ENCODE measurements around the gene SURF4. TPM values are rescaled to one million over a fixed set of nuclear protein-coding genes. Genes with fewer than 3 reads are reported as not detected.
A peak's percentile ranks its signal among the peaks of the same experiment; 100 is the strongest.

SURF4 gene
- total and polyA plus RNA-seq, 7 donors: 45.6 to 120 (median 68.1) TPM

DNA sequence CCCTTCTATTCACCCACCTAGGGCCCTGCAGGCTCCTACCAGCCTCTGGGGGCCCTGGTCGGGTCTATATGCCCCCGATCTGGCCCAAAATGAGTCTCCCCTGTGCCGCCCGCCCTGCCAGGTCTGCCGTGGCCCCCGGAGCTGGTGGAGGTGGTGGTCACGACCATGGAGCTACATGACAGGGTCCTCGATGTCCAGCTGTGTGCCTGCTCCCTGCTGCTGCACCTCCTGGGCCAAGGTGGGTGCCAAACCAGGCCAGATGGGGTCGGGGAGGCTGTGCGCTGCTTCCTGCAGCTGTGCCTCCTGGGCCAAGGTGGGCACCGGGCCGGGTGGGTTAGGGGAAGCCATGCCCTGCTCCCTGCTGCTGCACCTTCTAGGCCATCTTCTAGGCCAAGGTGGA, 24.4 kb upstream of the SURF4 start:
- intact Hi-C loops (cut with DNase I): loop anchor here in 1 of 2 donors (5.0 kb wide), 1 partner anchor 213 kb away; no protein-coding TSS in a partner anchor
- Histone ChIP-seq H3K27me3 (ENCODE audit: insufficient read depth in 3 of 3, low read length in 2 of 3) (peaks cover 0 to 12% (median 4%) of the 10 kb centered on the region in 3 donors), H3K36me3 (ENCODE audit: insufficient read depth in 1 of 2, low read depth in 1 of 2) (peaks cover 0 to 21% of the 10 kb centered on the region in 2 donors), H3K4me3 (no peak overlapping the region), H3K27ac (no peak overlapping the region), H3K4me1 (peaks cover 5% of the 10 kb centered on the region), H3K9me3 (no peaks in the 10 kb centered on the region)
- TF ChIP-seq, protein P1, sequence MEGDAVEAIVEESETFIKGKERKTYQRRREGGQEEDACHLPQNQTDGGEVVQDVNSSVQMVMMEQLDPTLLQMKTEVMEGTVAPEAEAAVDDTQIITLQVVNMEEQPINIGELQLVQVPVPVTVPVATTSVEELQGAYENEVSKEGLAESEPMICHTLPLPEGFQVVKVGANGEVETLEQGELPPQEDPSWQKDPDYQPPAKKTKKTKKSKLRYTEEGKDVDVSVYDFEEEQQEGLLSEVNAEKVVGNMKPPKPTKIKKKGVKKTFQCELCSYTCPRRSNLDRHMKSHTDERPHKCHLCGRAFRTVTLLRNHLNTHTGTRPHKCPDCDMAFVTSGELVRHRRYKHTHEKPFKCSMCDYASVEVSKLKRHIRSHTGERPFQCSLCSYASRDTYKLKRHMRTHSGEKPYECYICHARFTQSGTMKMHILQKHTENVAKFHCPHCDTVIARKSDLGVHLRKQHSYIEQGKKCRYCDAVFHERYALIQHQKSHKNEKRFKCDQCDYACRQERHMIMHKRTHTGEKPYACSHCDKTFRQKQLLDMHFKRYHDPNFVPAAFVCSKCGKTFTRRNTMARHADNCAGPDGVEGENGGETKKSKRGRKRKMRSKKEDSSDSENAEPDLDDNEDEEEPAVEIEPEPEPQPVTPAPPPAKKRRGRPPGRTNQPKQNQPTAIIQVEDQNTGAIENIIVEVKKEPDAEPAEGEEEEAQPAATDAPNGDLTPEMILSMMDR (IDR thresholded peaks at IDR 0.05): no peak
- 82 to 89% (median 83%) methylated on average over 8 to 12 of the region's 12 CpGs for WGBS, 3 donors
- no peak for ATAC-seq
- no peak for DNase-seq

DNA sequence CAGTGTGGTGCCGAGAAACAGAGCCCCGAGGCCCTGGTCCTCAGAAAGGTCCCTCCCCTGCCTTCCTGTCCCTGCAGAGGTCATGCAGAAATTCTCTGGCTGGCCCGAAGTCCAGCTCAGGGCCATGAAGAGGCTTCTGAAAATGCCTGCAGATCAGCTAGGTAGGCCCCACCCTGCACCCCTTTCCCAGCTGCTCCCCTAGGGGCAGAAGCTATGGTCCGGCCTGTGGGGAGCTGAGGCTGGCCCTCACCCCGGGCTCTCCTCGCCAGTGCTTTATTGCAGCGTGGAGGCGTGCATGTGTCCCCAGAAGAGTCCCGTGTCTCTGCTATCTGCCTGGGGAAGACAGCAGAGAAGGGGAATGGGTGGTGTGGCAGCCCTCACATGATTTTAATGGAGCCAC, 22.0 kb upstream of the SURF4 start:
- Histone ChIP-seq H3K4me1 (no peaks in the 10 kb centered on the region), H3K27ac (no peak overlapping the region), H3K36me3 (ENCODE audit: insufficient read depth in 1 of 2, low read depth in 1 of 2) (peaks cover 0 to 15% of the 10 kb centered on the region in 2 donors), H3K9me3 (no peaks in the 10 kb centered on the region), H3K27me3 (ENCODE audit: insufficient read depth in 3 of 3, low read length in 2 of 3) (peaks cover 0 to 24% (median 8%) of the 10 kb centered on the region in 3 donors), H3K4me3 (no peak overlapping the region)
- intact Hi-C loops (cut with DNase I): no loop called here
- ATAC-seq (no peak), DNase-seq (no peak)
- 47 to 55% (median 49%) methylated on average over 9 of the region's 9 CpGs for WGBS, 3 donors
- TF ChIP-seq, protein P1 (IDR thresholded peaks at IDR 0.05): no peak

DNA sequence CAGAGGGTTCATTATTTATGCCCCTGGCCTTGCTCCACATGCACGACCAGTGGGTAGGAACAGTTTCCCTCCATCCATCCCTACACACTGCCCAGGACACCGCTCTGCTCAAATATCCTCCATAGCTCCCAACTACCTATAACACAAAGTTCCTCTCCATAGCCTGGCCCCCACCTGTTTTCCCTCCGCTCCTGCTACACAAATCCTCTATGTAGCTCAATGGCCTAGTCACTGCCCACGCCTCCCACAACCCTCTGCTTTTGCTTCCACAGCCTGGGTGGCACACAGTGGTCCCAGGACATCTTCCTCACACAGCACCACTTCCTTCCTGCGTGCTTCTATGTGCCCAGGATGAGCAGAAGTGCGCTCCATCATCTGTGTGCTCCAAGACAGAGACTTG, 21.5 kb upstream of the SURF4 start:
- DNase-seq (no peak), ATAC-seq (peak in 1 of 4 donors; percentile 17)
- H3K36me3 ChIP-seq (ENCODE audit: insufficient read depth in 1 of 2, low read depth in 1 of 2): peaks cover 0 to 11% of the 10 kb centered on the region in 2 donors
- no peak overlapping the region for H3K27ac ChIP-seq
- H3K9me3 ChIP-seq: no peaks in the 10 kb centered on the region
- H3K27me3 ChIP-seq (ENCODE audit: insufficient read depth in 3 of 3, low read length in 2 of 3): peaks cover 0 to 24% (median 8%) of the 10 kb centered on the region in 3 donors
- TF ChIP-seq, protein P1 (IDR thresholded peaks at IDR 0.05): no peak
- no peaks in the 10 kb centered on the region for H3K4me1 ChIP-seq
- WGBS, 3 donors: 72 to 77% (median 72%) methylated on average over 6 of the region's 6 CpGs
- no peak overlapping the region for H3K4me3 ChIP-seq
- intact Hi-C loops (cut with DNase I): no loop called here

DNA sequence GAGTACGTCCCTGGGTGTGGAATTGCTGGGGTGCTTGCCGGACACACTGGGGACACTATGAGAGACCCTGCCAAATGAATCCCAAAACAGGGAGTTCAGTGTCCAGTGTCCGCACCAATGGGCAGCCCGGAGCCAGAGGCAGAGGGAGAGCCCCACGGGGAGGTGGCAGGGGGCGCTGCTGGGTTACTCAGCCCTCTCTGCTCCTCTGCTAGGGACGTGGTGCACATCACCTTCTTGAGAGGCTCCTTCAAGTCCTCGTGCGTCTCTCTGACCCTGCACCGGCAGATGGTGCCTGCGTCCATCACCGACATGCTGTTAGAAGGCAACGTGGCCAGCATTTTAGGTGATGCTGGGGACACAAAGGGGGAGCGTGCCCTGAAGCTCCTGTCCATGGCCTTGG, 21.1 kb upstream of the SURF4 start:
- intact Hi-C loops (cut with DNase I): no loop called here
- TF ChIP-seq, protein P1 (IDR thresholded peaks at IDR 0.05): no peak
- DNase-seq: no peak
- Histone ChIP-seq H3K27me3 (ENCODE audit: insufficient read depth in 3 of 3, low read length in 2 of 3) (peaks cover 0 to 24% (median 8%) of the 10 kb centered on the region in 3 donors), H3K27ac (no peak overlapping the region), H3K9me3 (no peaks in the 10 kb centered on the region), H3K4me3 (no peak overlapping the region), H3K36me3 (ENCODE audit: insufficient read depth in 1 of 2, low read depth in 1 of 2) (peaks cover 0 to 7% of the 10 kb centered on the region in 2 donors), H3K4me1 (no peaks in the 10 kb centered on the region)
- peak in 1 of 4 donors; percentile 36 for ATAC-seq
- WGBS, 3 donors: 20 to 30% (median 21%) methylated on average over 14 of the region's 14 CpGs

DNA sequence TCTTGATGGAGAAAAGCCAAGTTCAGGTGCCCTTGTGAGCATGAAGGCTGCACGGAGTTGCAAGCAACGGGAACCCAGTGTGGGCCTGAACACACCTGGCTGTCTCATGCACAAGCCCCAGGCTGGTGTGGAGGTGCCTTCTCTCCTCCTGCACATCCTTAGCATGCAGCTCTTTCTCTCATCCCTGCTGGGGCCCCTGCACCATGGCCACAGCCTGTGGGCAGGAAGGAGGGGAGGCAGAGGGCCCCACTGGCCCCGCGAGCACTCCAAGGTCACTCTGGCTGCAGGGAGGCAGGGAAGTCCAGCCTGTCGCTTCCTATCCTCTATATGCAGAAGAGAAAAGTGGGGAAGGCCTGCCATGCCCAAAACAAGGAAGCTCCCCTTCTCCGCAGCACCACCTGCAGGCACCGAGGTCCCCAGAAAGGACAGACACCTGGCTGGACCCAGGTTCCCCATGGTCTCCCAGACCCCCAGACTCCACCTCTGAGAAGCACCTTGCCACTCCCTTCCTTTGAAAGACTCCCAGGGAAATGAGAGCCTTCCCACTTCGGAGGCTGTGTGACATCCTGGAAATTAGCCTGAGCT, 18.9 kb upstream of the SURF4 start:
- H3K27ac ChIP-seq: no peak overlapping the region
- 35 to 46% (median 39%) methylated on average over 8 of the region's 8 CpGs for WGBS, 3 donors
- DNase-seq (no peak), ATAC-seq (no peak)
- no peaks in the 10 kb centered on the region for H3K4me1 ChIP-seq
- TF ChIP-seq, protein P1 (IDR thresholded peaks at IDR 0.05): no peak
- H3K27me3 ChIP-seq (ENCODE audit: insufficient read depth in 3 of 3, low read length in 2 of 3): peaks cover 0 to 31% (median 8%) of the 10 kb centered on the region in 3 donors
- intact Hi-C loops (cut with DNase I): no loop called here
- H3K36me3 ChIP-seq (ENCODE audit: insufficient read depth in 1 of 2, low read depth in 1 of 2): peaks cover 0 to under 1% of the 10 kb centered on the region in 2 donors
- H3K4me3 ChIP-seq: no peak overlapping the region
- H3K9me3 ChIP-seq: no peaks in the 10 kb centered on the region

Measured in psoas muscle (tissue), 8 donors.